GM21576 (cell line): ENCODE measurements around the gene CACNA2D2.
"Not testable (repeated sequence)": the region's sequence is repeated elsewhere in the genome, so short reads cannot be mapped to it uniquely, and the experiment has no call there.

Experiments
- ATAC-seq: cut with Tn5 transposase; IDR thresholded peaks from one replicate; pipeline ENCODE4 v1.9.1; 2021; ENCODE audit warnings: mild to moderate bottlenecking, moderate library complexity; ENCODE audit not compliant: unreplicated experiment

Gene CACNA2D2

DNA sequence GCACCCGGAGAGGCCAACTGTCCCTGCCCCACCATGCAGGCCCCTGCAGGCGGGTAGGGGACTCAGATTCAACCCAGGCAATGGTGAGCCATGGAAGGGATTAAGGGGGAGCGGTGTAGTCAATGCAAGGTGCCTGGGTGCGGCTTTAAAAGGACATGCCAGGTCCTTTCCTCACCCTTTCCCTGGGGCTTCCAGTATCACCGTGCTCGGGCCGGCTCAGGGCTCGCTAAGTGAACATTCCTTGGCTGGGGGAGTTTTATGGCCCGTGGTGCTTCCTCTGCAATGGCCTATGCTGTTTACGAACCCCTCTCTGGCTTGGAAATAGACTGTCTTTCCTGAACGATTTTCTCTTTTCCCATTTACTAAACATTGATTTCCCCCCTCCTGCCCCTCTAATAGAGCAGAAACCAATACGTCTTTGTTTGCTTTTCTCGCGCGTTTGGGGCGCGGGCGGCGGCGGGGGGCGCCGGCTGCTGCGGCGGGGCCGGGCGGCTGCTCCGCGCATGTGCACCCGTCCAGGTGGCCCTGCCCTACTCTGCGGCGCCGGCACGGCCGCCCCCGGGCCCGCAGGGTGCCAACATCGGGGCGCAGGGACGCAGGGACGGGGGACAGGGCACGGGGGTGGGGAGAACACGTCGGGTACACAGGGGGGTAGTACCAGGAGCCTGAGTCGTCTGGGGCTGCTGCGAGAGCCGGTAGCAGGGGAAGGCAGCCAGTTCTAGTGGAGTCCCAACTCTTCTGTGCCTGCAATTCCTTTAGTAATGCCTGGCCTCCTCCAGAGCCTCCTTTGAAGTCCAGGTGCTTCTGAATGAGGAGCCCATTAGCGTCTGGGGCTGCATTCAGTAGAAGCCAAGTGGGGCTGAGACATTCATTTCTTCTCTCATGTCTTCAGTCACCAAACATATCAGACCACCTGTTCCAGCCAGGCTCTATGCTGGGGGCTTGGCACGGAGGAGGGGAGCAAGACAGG is 26.9 kb upstream of the CACNA2D2 start:
- ATAC-seq: no peak

DNA sequence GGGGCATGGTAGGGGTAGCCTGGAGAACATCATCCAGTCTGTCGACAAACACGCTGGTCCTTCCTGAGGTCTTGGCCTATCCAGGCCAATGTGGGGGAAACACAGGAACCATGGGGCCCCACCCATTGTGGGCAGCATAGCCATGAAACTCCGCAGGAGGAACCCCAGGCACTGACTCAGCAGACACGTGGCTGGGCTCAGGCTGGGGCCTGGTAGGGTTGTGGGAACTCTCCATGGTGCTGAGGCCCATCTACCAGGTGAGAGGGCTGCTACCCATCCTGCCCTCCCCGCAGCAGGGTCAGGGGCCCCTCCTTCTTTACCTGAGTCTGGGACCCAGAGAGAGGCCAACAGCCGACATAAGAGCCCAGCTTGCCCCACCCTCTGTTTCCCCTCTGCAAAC is 22.6 kb upstream of the CACNA2D2 start:
- no peak for ATAC-seq

DNA sequence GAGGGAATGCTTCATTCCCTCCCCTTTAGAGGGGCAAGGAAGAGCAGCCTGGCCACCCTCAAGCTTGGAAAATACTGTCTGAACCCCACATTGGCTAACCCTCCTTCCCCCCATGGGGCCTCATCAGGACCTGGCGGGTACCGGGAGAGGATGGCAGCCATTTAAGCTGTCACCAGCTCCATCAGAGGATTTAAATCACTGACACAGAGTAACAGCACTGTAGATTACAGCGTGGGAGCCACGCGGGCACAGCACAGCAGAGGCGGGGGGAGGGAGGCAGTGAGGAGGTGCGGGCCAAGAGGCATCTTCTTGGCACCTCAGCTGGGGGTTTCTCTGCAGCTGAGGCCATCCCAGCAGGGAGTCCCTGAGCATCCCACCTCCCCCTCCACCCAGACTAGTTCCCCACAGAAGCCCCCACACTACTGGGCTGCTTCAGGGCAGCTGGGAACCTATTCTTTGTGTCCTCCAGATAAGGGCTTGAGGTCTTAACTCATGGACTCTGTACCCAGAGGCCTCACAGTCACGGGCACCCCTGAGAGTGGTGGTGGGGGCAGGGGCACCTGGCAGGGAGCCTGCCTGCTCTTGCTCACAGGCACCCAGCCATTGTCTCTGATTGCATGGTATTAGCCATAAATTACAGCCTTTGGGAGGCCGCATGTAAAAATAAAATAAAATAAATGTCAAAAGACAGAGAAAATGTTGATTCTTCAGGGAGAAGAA is 21.9 kb upstream of the CACNA2D2 start:
- no peak for ATAC-seq

DNA sequence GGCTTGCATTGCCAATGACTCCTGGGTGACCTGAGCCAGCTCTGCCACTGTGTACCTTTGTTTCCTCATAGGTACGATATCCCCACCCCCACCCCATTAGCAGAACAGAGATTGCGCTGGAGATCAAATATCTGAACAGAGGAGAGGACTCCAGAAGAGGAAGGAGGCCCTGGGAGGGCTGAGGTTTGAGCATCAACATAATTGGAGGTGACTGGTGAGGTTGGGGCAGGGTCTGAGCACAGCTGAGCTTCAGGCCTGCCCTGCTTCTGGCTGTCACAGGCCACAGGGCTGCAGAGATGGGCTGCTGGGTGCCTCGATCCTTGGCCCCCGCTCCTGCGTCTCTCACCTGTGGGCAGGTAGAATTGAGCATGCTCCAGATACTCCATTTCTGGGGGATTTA is 21.3 kb upstream of the CACNA2D2 start:
- ATAC-seq: no peak

DNA sequence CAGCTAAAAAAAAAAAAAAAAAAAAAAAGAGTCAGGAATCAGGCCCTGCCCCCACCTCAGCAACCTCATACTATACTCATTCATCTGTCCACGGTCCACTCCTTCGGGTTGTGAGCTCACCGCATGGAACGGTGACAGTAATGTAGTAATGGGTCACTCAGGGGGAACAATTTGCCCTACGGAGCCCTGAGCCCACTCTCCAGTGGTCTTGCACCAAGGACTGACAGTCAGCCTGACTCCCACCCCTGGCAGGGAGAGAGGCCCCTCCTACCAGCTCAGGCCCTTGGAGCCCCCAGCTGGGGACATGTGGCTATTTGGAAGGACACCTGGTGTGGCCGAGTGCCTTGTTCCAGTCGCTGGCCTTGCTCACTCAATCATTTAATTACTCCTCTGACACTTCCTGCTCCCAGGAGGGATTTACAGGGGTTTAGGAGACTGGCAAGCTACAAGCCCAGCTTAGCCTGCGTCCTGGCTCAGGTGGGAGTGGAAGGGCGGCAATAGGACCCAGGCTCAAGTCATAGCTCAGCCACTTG is 19.9 kb upstream of the CACNA2D2 start:
- no peak for ATAC-seq

DNA sequence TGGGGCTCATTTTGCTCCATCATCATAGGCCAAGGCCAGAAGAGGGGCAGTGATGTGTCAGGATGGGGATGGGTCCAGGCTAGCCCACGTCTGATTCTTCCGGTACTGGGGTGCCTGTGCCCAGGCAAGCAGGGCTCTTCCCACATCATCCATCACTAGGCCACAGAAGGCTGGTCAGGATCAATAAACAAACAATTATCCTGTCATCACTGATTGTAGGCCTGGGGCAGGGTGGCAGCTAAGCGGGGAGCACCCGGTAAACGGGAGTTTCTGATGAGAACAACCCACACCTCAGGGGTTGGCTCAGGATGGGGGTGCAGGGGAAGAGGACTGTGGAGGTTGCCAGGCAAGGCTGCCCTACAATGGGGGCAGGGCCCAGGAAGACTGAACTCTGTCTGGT is 18.1 kb upstream of the CACNA2D2 start:
- ATAC-seq: no peak

DNA sequence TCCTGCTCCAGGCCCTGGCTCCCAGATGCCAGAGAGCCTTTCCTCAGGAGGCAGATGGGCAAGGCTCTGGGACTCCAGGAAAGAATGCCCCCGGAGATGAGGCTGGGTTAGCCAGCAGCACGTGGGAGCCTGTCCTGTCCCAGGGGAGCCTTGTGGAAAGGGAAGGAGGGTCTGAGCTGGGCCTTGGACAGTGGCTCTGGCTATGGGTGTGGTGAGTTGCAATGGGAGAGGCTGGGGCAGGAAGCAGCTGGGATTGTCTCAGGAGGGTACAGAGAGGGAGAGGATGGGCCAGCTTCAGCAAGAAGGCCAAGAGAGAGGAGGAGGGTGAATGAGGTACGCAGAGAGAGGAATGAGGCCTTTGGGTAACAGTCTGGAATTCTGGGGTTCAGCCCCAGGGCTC is 17.4 kb upstream of the CACNA2D2 start:
- ATAC-seq: no peak

DNA sequence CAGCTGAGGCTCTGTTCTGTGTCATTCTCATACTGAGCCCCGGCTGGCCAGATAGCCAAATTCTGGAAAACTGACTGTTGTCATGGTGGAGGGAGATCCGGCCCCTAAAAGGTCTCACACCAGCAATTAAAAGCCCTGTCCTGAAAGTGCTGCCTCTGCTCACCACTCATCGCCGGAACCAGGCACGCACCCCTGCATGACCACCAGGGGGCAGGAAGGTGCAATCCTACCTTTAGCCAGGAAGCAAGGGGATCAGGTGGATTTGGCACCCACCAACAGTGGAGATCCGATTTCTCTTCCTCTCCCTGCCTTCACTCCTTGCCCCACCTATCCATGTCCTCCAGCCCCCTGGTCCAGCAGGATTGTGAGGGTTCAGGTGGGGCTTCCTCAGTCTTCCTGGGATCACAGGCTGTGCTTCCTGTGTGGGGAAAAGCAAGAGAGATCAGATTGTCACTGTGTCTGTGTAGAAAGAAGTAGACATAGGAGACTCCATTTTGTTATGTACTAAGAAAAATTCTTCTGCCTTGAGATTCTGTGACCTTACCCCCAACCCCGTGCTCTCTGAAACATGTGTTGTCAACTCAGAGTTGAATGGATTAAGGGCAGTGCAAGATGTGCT is 16.1 kb upstream of the CACNA2D2 start:
- ATAC-seq: no peak

DNA sequence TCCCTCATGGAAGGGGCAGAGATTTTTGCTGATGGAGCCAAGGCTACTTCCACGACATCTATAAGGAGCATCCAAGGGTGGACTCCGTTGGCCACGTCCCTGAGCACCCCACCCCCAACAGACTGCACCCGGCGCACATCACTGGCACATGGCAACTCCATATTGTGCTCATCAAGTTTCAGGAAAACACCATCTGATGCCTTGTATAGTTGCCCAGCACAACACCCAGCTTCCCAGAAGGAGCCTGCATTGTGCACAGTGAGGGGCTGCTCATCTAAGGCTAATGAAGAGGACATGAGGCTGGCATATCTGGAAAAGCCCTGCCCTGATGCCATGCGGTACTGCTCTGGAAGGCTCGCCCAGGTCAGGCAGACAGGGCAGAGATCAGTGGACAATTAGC is 15.0 kb upstream of the CACNA2D2 start:
- ATAC-seq: no peak

DNA sequence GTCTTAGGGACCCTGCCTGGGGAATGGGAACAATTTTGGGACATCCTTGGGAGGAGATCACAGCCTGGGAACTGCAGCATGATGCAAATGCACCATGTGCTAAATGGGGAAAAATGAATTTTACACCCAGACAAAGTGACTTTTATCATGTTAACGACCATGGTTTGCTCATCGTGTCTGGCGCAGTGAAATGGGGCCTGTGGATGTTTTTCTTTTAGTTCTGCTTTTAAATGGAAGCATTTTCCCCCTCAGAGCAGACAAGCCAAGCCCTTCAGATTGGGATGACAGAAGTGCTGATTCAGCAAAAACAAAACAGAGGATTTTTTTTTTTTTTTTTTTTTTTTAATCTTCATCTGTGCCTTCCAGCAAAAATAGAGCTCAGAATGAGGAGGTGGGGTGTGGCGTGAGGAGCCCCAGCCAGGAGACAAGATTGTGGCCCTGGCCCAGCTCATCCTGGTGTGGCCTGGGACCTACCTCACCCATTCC is 14.3 kb upstream of the CACNA2D2 start:
- ATAC-seq: no peak

DNA sequence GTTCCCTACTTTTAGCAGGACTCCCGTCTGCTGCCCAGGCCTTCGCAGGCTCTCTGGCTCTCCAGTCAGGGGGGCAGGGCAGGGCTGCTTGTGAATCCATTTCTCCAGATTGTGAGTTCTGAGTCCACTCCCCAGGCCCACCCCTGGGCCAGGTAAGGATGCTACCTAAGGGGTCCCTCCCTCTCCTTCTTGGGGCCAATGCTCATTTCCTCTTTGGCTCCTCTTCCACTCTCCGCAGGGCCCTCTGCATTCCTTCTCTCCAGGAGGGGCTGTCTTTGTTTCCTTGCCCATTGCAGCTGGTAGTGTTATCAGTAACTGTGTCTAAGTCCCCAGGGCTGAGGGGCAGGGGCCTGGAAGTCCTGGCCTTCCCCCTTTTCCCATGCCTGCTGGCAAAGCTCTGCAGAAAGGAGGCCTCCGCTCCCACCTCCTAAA is 13.0 kb upstream of the CACNA2D2 start:
- ATAC-seq: no peak

DNA sequence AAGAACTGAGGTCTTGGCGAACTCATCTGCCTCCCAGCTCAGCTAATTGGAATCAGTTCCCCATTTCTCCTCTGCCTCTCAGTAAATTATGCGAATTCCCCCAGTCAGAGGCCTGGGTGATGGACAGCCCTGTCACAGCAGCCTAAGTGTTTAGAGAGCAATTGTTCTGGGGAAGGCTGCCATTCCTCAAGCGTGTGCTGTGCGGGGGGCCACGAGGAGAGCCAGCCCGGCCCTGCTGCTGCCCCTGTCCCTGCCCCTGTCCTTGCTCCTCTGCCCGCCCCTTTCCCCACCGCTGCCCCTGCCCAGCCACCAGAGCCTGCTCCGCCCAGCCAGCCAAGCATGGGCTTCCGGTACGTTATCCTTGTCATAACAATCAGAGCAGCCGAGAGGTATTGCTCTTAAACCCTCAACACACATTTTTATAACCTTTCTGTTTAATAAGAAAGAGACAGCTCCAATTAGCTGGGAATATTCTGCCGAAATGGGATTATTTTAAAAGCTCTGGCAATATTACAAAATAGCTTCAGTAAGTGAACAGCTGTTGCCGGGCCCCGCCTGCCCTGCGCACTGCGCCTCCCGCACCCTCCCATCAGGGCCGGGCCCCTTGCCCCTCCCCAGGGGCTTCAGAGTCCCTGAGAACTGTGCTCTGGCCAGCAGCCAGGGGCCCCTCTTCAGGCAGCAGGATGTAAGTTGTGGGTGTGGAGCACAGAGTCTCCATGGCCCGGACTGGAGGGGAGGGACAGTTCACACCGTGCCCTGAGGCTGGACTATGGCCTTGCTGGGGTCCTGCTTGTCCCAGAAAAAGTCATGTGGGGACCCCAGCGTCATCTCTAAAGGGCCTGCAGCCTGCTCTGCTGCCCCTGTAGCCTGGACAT is 12.4 kb upstream of the CACNA2D2 start:
- no peak for ATAC-seq

DNA sequence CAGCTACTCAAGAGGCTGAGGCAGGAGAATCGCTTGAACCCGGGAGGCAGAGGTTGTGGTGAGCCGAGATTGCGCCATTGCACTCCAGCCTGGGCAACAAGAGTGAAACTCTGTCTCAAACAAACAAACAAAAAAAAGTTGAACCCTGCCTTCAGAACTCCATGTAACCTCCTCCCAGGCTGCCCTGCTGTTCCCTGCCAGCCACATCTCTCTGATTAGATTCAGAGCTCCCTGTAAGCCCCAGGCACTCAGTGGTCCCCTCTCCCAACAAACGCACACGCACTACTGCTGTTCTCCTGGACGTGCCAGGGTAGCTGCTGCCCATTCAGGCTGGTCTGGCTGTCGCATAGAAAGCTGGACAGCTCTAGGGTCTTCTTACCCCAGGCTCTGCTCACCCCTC is 9.5 kb upstream of the CACNA2D2 start:
- not testable (repeated sequence) for ATAC-seq

DNA sequence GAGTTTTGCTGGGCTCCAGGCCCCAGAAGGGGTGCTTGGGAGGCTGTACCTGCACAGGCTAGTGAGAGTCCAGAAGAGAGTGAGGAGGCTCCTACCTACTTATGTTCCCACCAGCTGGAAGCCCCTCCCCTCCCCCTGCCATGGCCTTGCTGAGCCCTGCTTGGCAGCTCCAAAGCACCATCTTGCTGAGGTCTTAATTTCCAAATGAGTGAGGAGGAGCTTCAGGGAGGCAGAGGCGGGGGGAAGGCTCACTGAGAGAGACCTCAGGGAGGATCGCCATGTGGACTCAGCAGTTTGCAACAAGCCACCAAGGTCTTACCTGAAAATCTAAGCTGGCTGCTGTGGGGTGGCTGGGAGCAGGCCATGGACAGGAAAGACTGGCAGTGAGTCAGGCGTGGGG is 8.7 kb upstream of the CACNA2D2 start:
- no peak for ATAC-seq

DNA sequence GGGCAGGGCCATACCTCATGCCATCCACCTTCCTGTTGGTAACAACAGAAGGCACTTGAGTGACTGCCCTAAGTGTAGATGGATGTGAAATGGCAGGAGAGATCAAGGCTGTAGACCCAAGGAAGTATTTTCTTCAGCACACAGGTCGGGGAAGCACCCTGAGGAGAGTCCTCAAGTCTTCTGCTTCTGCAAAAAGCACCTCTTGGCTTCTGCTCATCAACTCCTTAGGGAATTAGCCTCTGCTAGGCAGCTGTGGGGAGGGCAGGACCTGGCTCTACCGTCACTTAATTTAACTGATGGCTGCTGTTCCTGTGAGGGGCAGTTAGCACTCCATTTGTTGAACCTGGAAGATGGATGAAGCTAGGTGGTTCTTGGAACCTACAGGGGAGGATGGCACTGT is 6.9 kb upstream of the CACNA2D2 start:
- ATAC-seq: no peak

DNA sequence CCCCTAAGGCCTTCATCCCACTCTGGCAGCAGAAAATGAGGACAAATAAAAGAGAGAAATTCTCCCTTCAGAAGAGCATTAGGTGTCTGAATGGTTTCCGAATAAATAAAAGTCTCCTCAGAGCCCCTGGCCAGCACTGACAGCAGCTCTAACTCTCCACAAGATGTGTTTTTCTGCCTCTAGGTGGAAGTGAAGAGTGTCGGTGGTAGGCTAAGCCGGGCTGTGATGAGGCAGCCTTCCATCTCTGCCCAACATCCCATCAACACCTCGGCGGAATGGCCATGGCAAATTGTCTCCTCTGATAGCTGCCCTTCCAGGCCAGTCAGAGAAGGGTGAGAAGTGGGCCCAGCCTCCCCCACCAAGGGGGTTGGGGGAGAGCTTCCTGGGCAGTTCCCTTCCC is 6.3 kb upstream of the CACNA2D2 start:
- no peak for ATAC-seq

DNA sequence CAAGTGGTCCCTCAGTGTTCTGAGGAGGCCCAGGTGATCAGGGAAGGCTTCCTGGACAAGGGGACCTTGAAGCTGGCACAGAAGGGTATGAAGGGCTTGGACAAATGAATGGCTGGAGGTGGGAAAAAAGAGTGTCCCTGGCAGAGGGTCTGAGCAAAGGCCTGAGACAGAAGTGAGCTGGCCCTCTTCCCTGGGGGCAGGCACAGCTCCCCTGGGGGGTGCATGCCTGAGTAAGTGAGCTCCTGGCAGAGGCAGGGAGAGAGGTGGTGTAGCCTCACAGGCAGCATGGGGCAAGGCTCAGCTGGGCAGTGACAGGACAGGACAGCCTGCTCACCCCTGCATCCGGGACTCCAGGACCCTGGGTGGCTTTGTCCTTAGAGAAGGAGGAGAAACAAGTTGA is 5.4 kb upstream of the CACNA2D2 start:
- no peak for ATAC-seq

DNA sequence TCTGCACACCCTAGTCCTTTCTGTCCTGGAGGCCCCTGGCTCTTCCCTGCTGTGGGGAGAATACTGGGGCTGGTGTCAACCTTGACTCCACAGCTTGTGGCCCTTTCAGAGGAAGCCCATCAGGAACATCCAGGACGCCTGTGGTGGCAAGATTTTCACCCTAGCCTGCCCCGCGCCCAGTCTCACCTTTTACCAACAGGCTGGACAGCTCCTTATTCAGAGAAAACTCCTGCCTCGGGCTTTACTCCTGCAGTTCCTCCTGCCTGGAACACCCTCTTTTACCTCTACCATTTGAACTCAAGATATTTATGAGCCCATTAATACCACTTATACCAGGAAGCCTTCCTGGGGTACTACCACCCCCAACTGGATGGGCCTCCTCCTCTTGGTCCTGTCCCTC is 2.7 kb upstream of the CACNA2D2 start:
- no peak for ATAC-seq

DNA sequence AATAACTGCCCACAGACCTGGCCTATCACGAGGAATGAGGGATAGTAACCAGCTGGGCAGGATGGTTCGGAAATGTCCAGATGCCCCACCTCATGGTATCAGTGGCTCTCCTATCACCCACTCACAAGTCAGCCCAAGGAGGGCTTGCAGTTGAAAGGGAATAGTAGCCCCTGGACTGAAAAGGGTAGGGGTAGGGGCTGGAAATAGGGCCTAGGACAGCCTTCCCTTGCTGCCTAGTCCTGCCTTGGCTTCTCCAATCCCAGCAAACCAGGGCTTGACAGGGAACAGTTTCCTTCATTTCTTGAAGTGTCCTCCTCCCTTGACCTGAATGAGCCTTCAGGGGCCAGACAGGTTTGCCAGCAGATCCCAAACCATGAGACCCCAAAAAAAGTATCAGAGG is 1.2 kb upstream of the CACNA2D2 start:
- no peak for ATAC-seq
